Activated naive CD8-positive, alpha-beta T cell treated with anti-CD3 and anti-CD28 coated beads, Interleukin-2, amount 50 U/mL, for 24 hours (primary cell): ENCODE measurements around the gene NPPC.
A peak's percentile ranks its signal among the peaks of the same experiment; 100 is the strongest.

Source experiments
- ATAC-seq: fragments of 150-1000 bp; cut with Tn5 transposase; one replicate; pipeline ENCODE4 v1.10.0; 2021
- DNase-seq: peaks from one replicate; pipeline ENCODE4 v3.0.0; 2021
- H3K27ac Mint-ChIP-seq: one replicate; pipeline ENCODE4 v1.8.0; 2021; ENCODE audit warnings: mild to moderate bottlenecking, mixed read lengths
- H3K27me3 Mint-ChIP-seq: one replicate; pipeline ENCODE4 v1.8.0; 2021; ENCODE audit warnings: mixed read lengths
- H3K36me3 Mint-ChIP-seq: one replicate; pipeline ENCODE4 v1.8.0; 2021; ENCODE audit warnings: low read depth, mixed read lengths
- H3K4me1 Mint-ChIP-seq: one replicate; pipeline ENCODE4 v1.8.0; 2021; ENCODE audit warnings: mixed read lengths
- H3K4me3 Mint-ChIP-seq: one replicate; pipeline ENCODE4 v1.8.0; 2021; ENCODE audit warnings: mild to moderate bottlenecking, moderate library complexity, mixed read lengths
- H3K9me3 Mint-ChIP-seq: one replicate; pipeline ENCODE4 v1.8.0; 2021; ENCODE audit warnings: mixed read lengths

NPPC gene

DNA sequence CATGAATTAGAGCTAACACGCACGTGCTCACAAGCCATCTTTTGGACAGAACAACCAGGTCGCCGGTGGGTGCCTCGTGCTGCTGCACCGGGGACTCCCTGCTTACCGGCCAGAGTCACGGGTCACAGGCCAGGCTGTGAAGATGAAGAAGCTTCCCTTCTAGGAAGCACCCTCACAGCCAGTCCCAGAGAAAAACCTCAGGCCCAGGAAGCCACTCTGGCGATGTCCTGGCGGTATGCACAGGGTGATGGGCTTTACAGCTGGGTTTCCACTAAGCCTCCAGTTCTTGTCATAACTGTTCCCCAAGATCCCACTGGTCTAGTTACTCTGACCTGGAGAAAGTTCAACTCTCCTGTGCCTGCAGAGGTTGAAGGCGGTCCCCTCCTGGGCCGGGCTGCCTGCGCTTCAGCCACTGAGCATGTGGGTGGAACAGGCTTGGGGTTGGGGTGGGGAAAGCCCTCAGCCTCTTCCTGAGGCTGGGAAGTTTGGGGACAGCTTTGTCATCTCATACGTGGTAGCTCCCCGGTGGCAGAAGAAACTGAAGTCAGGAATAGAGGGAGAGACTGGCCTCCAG is 20.1 kb upstream of the NPPC start:
- Mint-ChIP-seq H3K27ac (no peak overlapping the region), H3K36me3 (no peaks in the 10 kb centered on the region), H3K4me1 (no peaks in the 10 kb centered on the region), H3K4me3 (no peak overlapping the region), H3K9me3 (no peaks in the 10 kb centered on the region), H3K27me3 (no peaks in the 10 kb centered on the region)
- no peak for ATAC-seq
- DNase-seq: no peak

GRCh38 chr2:231942180-231942579 is 16.0 kb upstream of the NPPC start:
- Mint-ChIP-seq H3K4me1 (no peaks in the 10 kb centered on the region), H3K9me3 (no peaks in the 10 kb centered on the region), H3K27me3 (no peaks in the 10 kb centered on the region), H3K4me3 (no peak overlapping the region), H3K36me3 (no peaks in the 10 kb centered on the region), H3K27ac (no peak overlapping the region)
- DNase-seq (no peak), ATAC-seq (no peak)

DNA sequence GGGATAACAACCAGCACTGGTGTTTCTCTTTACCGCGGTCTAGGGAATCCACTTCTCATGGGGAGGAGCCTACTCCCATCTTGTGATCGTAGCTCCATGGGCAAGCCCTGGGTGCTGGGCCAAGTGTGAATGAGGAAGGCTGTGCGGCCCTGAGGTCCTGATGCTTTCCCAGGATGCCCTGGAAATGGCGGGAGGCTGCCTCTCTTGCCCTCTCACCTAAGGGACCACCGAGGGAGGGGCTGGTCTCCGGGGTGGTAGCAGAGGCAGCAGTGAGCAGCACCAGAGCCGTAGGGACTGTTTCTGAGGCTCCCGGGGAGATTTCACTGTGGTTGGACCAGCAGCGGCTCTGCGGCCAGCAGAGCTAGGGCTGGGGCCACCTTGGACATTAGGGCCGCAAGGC is 15.5 kb upstream of the NPPC start:
- no peaks in the 10 kb centered on the region for H3K27me3 Mint-ChIP-seq
- no peak for ATAC-seq
- H3K4me3 Mint-ChIP-seq: no peak overlapping the region
- H3K27ac Mint-ChIP-seq: no peak overlapping the region
- H3K9me3 Mint-ChIP-seq: no peaks in the 10 kb centered on the region
- H3K4me1 Mint-ChIP-seq: peaks cover 2% of the 10 kb centered on the region
- no peaks in the 10 kb centered on the region for H3K36me3 Mint-ChIP-seq
- DNase-seq: no peak

DNA sequence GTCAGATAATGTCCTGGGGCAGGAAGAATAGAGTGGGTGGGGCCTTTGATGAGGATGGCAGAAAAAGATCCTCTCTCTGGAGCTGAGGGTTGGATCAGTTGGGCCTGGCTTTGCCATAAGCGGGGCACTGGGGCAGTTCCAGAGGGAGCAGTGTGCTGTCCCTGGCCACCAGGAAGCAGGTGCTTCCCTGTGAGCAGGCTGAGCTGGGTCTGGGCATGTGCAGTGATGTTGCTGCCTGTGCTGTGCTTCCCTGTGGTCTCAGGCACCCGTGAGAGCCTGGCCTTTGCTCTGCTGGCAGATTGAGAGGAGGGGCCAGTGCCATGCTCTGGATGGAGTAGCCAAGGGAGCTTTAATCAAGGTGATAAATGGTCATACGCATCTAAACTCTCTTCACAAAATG is 14.6 kb upstream of the NPPC start:
- Mint-ChIP-seq H3K4me1 (peaks cover 6% of the 10 kb centered on the region), H3K9me3 (no peaks in the 10 kb centered on the region), H3K36me3 (no peaks in the 10 kb centered on the region), H3K27me3 (no peaks in the 10 kb centered on the region), H3K4me3 (no peak overlapping the region), H3K27ac (no peak overlapping the region)
- ATAC-seq (no peak), DNase-seq (no peak)

- Mint-ChIP-seq H3K4me1 (peaks cover 6% of the 10 kb centered on the region), H3K36me3 (no peaks in the 10 kb centered on the region), H3K27ac (no peak overlapping the region), H3K9me3 (no peaks in the 10 kb centered on the region), H3K27me3 (no peaks in the 10 kb centered on the region), H3K4me3 (no peak overlapping the region)
- ATAC-seq (no peak), DNase-seq (no peak)
Observed at GRCh38 chr2:231939022-231939421, 12.8 kb upstream of the NPPC start.

GRCh38 chr2:231937057-231937456 is 10.9 kb upstream of the NPPC start:
- no peaks in the 10 kb centered on the region for H3K36me3 Mint-ChIP-seq

DNA sequence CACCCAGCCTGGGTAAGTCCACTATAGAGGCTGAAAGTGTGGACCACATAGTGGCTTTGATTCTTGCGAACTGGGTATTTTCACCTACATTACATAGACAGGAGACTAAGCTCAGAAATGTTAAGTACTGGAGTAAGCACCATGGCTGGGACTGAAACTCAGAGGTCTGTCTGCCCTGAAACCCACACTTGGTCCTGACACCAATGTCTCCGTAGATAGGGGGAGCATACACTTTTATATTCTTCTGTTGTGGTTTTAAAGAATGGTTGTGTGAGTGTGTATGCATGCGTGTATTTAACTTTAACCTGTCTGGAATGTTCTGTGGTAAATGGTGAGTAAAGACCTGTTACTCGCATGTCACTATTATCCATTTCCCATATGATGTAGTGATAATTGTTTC is 10.3 kb upstream of the NPPC start:
- H3K4me3 Mint-ChIP-seq: no peak overlapping the region
- ATAC-seq (peak; percentile 68), DNase-seq (no peak)
- peaks cover 6% of the 10 kb centered on the region for H3K4me1 Mint-ChIP-seq
- H3K36me3 Mint-ChIP-seq: no peaks in the 10 kb centered on the region
- H3K27ac Mint-ChIP-seq: no peak overlapping the region
- H3K27me3 Mint-ChIP-seq: no peaks in the 10 kb centered on the region
- no peaks in the 10 kb centered on the region for H3K9me3 Mint-ChIP-seq

More at GRCh38 chr2:231937057-231937456, 10.9 kb upstream of the NPPC start:
- H3K9me3 Mint-ChIP-seq: no peaks in the 10 kb centered on the region
- no peak overlapping the region for H3K27ac Mint-ChIP-seq
- DNase-seq (no peak), ATAC-seq (no peak)
- H3K4me1 Mint-ChIP-seq: peaks cover 6% of the 10 kb centered on the region
- no peaks in the 10 kb centered on the region for H3K27me3 Mint-ChIP-seq
- H3K4me3 Mint-ChIP-seq: no peak overlapping the region

GRCh38 chr2:231935815-231936214 is 9.6 kb upstream of the NPPC start:
- ATAC-seq (no peak), DNase-seq (no peak)
- no peaks in the 10 kb centered on the region for H3K9me3 Mint-ChIP-seq
- H3K27me3 Mint-ChIP-seq: no peaks in the 10 kb centered on the region
- no peak overlapping the region for H3K27ac Mint-ChIP-seq
- no peak overlapping the region for H3K4me3 Mint-ChIP-seq
- H3K4me1 Mint-ChIP-seq: peaks cover 6% of the 10 kb centered on the region
- no peaks in the 10 kb centered on the region for H3K36me3 Mint-ChIP-seq

DNA sequence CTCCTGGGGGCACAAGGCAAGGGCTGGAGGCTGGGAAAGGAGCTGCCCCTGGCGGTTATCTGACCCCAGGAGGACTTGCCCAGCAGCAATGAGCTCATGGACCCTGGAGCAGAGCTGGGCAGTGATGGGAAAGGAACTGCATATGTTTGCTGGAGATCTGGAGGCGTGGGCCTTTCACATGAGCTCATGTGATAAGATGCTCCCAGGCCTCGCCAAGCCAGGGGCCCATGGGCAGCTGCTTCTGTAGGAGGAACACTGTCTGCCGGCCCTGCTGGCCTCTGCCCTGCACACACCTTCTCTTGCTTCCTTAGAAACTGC is 9.0 kb upstream of the NPPC start:
- H3K27me3 Mint-ChIP-seq: no peaks in the 10 kb centered on the region
- no peak for ATAC-seq
- no peak overlapping the region for H3K27ac Mint-ChIP-seq
- H3K9me3 Mint-ChIP-seq: no peaks in the 10 kb centered on the region
- peaks cover 6% of the 10 kb centered on the region for H3K4me1 Mint-ChIP-seq
- no peak overlapping the region for H3K4me3 Mint-ChIP-seq
- DNase-seq: no peak
- H3K36me3 Mint-ChIP-seq: no peaks in the 10 kb centered on the region

GRCh38 chr2:231934441-231935206 is 8.4 kb upstream of the NPPC start:
- no peak overlapping the region for H3K27ac Mint-ChIP-seq
- H3K9me3 Mint-ChIP-seq: no peaks in the 10 kb centered on the region
- H3K4me1 Mint-ChIP-seq: peaks cover 6% of the 10 kb centered on the region
- ATAC-seq: no peak
- H3K27me3 Mint-ChIP-seq: no peaks in the 10 kb centered on the region
- H3K4me3 Mint-ChIP-seq: no peak overlapping the region
- DNase-seq: no peak
- H3K36me3 Mint-ChIP-seq: no peaks in the 10 kb centered on the region

DNA sequence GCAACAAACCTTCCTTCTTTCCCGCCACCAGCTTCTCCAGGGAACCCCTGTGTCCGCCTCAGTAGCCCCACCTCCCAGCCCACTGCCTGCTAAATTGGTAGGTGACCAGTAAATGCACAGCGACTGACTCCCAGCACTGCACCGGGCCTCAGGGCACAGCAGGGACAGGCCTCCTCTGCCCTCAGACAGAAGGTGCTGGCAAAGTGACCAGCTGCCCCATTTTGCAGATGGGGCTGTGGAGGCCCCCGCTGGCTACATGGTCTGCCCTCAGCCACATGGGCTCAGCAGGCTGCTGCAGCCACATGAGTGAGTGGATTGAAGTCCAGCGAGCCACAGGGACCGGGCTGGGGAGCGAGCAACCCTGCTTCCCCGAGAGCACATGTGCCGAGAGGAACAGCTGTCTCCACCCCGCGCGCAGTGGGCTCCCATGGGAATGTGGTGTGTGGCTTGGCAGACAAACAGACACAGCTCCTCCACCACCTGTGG is 7.8 kb upstream of the NPPC start:
- DNase-seq: no peak
- Mint-ChIP-seq H3K4me3 (no peak overlapping the region), H3K27ac (no peak overlapping the region), H3K36me3 (no peaks in the 10 kb centered on the region), H3K4me1 (peaks cover 6% of the 10 kb centered on the region), H3K27me3 (peaks cover 2% of the 10 kb centered on the region), H3K9me3 (no peaks in the 10 kb centered on the region)
- no peak for ATAC-seq

GRCh38 chr2:231932985-231933915 is 7.1 kb upstream of the NPPC start:
- no peak for ATAC-seq
- H3K4me1 Mint-ChIP-seq: peaks cover 6% of the 10 kb centered on the region
- peaks cover 6% of the 10 kb centered on the region for H3K27me3 Mint-ChIP-seq
- DNase-seq: no peak
- H3K27ac Mint-ChIP-seq: no peak overlapping the region
- no peaks in the 10 kb centered on the region for H3K9me3 Mint-ChIP-seq
- H3K36me3 Mint-ChIP-seq: no peaks in the 10 kb centered on the region
- no peak overlapping the region for H3K4me3 Mint-ChIP-seq

GRCh38 chr2:231932711-231932970 is 6.4 kb upstream of the NPPC start:
- no peaks in the 10 kb centered on the region for H3K9me3 Mint-ChIP-seq
- peak overlapping the region; percentile 24 for H3K4me3 Mint-ChIP-seq
- peaks cover 12% of the 10 kb centered on the region for H3K27me3 Mint-ChIP-seq
- DNase-seq (no peak), ATAC-seq (no peak)
- no peak overlapping the region for H3K27ac Mint-ChIP-seq
- H3K4me1 Mint-ChIP-seq: peaks cover 6% of the 10 kb centered on the region
- no peaks in the 10 kb centered on the region for H3K36me3 Mint-ChIP-seq

DNA sequence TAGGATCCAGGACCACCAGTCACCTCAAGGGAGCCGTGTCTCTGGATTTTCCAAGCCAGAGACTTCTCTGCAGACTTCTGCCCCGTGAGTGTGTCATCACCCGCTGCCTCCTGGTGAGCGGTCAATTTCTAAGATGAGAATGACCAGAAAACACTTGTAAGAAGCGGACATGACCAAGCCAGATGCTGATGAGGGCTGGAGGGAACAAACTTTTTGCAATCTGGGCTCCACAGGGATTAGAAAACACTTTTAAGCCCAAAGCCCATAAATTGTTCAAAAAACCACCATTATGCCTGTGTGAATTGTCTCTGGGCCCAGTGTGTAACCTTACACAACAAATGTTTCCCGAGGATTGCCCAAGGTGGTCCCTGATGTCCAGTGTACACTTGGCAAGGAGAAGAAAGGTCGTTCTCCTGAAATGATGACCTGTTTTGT is 5.3 kb upstream of the NPPC start:
- H3K36me3 Mint-ChIP-seq: no peaks in the 10 kb centered on the region
- no peaks in the 10 kb centered on the region for H3K9me3 Mint-ChIP-seq
- H3K27me3 Mint-ChIP-seq: peaks cover 24% of the 10 kb centered on the region
- H3K4me3 Mint-ChIP-seq: no peak overlapping the region
- DNase-seq (no peak), ATAC-seq (no peak)
- H3K4me1 Mint-ChIP-seq: peaks cover 6% of the 10 kb centered on the region
- H3K27ac Mint-ChIP-seq: no peak overlapping the region
